ENCODE data around the gene UNC5C. TPM values are rescaled to one million over a fixed set of nuclear protein-coding genes. Genes with fewer than 3 reads are reported as not detected.

Gene UNC5C
- total and polyA plus RNA-seq, 8 donors, result 0.13 to 14.3 (median 2.0) TPM

- H3K9me3 ChIP-seq, result no peaks in the 10 kb centered on the region
- H3K27me3 ChIP-seq, result no peaks in the 10 kb centered on the region
- no peaks in the 10 kb centered on the region for H3K36me3 ChIP-seq
- WGBS, 5 donors, result 95 to 97% (median 96%) methylated on average over 5 of the region's 5 CpGs
- intact Hi-C loops (cut with DNase I; ENCODE audit: low total_unique reads), result no loop called here
- TF ChIP-seq CTCF (IDR thresholded peaks at IDR 0.05), result no peak
- TF ChIP-seq POLR2AphosphoS5 (IDR thresholded peaks at IDR 0.05), result no peak
- TF ChIP-seq POLR2A (IDR thresholded peaks at IDR 0.05), result no peak
- no peak for TF ChIP-seq EP300 (IDR thresholded peaks at IDR 0.05)
- H3K4me1 ChIP-seq, result no peaks in the 10 kb centered on the region
- no peak overlapping the region for H3K27ac ChIP-seq
- H3K4me3 ChIP-seq, result no peak overlapping the region
- no peak for DNase-seq
These were observed 104.0 kb downstream of the UNC5C start for GRCh38 chr4:95444812-95445211.

DNA sequence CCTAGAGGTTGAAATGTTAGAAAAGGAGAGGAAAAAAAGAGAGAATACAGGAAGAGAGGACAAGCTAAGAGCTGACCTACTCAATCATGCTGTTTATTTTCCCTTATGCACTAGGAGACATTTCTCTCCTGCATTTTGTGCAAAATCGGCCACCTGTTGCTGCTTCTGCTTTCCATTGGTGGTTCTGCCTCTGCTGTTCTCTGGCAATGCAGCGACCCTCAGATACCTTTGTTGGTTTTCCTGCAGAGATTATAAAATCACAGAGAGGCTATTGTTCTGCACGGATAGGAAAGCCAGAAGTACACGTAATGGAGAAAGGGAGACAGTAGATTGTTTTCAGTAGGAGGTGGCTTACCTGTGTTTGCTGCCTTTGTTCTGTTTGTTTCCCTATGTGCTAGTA lies 108.9 kb downstream of the UNC5C start:
- intact Hi-C loops (cut with DNase I; ENCODE audit: low total_unique reads), result no loop called here
- DNase-seq, result peak in 1 of 2 donors; percentile 35
- no peaks in the 10 kb centered on the region for H3K27me3 ChIP-seq
- H3K4me3 ChIP-seq, result no peak overlapping the region
- TF ChIP-seq EP300 (IDR thresholded peaks at IDR 0.05), result no peak
- no peak for TF ChIP-seq POLR2AphosphoS5 (IDR thresholded peaks at IDR 0.05)
- TF ChIP-seq CTCF (IDR thresholded peaks at IDR 0.05), result no peak
- no peak for TF ChIP-seq POLR2A (IDR thresholded peaks at IDR 0.05)
- H3K4me1 ChIP-seq, result no peaks in the 10 kb centered on the region
- 27 to 48% (median 30%) methylated on average over 4 of the region's 4 CpGs for WGBS, 5 donors
- H3K9me3 ChIP-seq, result no peaks in the 10 kb centered on the region
- H3K27ac ChIP-seq, result no peak overlapping the region
- H3K36me3 ChIP-seq, result no peaks in the 10 kb centered on the region

DNA sequence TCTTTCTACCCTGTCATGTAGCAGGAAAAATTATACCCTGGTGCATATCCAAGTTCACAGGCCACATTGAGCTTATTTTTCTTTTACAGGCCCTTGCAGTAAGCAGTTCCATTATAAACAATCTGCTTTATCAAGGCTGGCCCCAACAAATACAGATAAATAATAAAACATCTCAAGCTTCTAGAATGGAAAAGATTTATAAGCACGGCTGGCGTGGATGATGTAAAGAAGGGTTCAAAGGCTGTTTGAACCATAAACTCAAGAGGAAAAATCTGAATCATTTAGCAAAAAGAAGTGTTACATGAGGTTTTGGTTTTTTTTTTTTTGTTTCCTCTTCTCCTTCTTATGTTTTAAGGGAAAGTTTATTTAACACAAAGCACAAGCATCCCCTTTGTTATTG lies 109.7 kb downstream of the UNC5C start:
- 16 to 49% (median 23%) methylated on average over 2 of the region's 2 CpGs for WGBS, 5 donors
- no peak for DNase-seq

GRCh38 chr4:95432466-95432865 lies 116.3 kb downstream of the UNC5C start:
- Histone ChIP-seq H3K27me3 (no peaks in the 10 kb centered on the region), H3K36me3 (no peaks in the 10 kb centered on the region), H3K9me3 (no peaks in the 10 kb centered on the region), H3K4me3 (no peak overlapping the region), H3K4me1 (no peaks in the 10 kb centered on the region), H3K27ac (no peak overlapping the region)
- intact Hi-C loops (cut with DNase I; ENCODE audit: low total_unique reads), result no loop called here
- 59 to 74% (median 67%) methylated on average over 1 of the region's 1 CpG for WGBS, 5 donors
- no peak for DNase-seq
- no peak for TF ChIP-seq POLR2AphosphoS5 (IDR thresholded peaks at IDR 0.05)
- TF ChIP-seq POLR2A (IDR thresholded peaks at IDR 0.05), result no peak
- no peak for TF ChIP-seq CTCF (IDR thresholded peaks at IDR 0.05)
- no peak for TF ChIP-seq EP300 (IDR thresholded peaks at IDR 0.05)

More for the DNA sequence above, 109.7 kb downstream of the UNC5C start:
- H3K27ac ChIP-seq, result no peak overlapping the region
- no peaks in the 10 kb centered on the region for H3K36me3 ChIP-seq
- no peak overlapping the region for H3K4me3 ChIP-seq
- no peaks in the 10 kb centered on the region for H3K9me3 ChIP-seq
- H3K27me3 ChIP-seq, result no peaks in the 10 kb centered on the region
- H3K4me1 ChIP-seq, result no peaks in the 10 kb centered on the region
- TF ChIP-seq POLR2A (IDR thresholded peaks at IDR 0.05), result no peak
- TF ChIP-seq EP300 (IDR thresholded peaks at IDR 0.05), result no peak
- TF ChIP-seq POLR2AphosphoS5 (IDR thresholded peaks at IDR 0.05), result no peak
- TF ChIP-seq CTCF (IDR thresholded peaks at IDR 0.05), result no peak
- intact Hi-C loops (cut with DNase I; ENCODE audit: low total_unique reads), result no loop called here
